ENCODE results near the gene RARRES2. TPM values are rescaled to one million over a fixed set of nuclear protein-coding genes. Genes with fewer than 3 reads are reported as not detected.

RARRES2 gene
- total RNA-seq, 3 donors from 2014 or later = 82.6 to 202 (median 98.9) TPM

DNA sequence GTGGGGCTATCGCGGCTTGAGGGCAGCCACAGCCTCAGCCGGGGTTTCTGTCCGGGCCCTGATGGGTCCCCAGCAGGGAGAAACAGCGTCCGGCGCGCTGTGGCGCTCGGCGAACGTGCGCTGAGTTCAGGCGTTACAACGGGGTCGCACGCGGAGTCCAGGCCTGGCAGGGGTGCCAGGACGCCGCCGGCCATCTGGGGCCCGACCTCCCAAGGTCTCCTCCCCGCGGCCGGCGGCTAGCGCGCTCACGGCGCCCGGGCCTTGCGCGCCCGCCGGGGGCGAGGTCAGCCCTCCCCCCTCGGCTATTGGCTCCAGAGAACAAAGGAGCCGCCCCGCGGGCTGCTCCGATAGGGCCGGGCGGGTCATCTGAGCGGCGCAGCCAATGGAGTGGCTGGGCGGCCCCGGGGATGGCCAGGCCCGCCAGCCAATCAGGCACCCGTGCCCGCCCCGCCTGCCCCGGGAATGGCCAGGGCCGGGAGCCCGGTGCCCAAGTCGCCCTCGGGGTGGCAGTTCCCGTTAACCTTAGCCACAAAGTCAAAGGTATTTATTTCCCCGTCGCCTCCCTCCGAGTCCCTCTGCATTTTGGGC lies 37.5 kb upstream of the RARRES2 start, which contains the start of gene ZNF775:
Gene ZNF775 (plus strand): TSS at position 478 of the 588 bp plus-strand sequence. CDS start 9,141 bp downstream, outside the sequence.
- intact Hi-C loops (cut with DNase I, micrococcal nuclease) = no loop called here
- ATAC-seq = peak; percentile 74

DNA sequence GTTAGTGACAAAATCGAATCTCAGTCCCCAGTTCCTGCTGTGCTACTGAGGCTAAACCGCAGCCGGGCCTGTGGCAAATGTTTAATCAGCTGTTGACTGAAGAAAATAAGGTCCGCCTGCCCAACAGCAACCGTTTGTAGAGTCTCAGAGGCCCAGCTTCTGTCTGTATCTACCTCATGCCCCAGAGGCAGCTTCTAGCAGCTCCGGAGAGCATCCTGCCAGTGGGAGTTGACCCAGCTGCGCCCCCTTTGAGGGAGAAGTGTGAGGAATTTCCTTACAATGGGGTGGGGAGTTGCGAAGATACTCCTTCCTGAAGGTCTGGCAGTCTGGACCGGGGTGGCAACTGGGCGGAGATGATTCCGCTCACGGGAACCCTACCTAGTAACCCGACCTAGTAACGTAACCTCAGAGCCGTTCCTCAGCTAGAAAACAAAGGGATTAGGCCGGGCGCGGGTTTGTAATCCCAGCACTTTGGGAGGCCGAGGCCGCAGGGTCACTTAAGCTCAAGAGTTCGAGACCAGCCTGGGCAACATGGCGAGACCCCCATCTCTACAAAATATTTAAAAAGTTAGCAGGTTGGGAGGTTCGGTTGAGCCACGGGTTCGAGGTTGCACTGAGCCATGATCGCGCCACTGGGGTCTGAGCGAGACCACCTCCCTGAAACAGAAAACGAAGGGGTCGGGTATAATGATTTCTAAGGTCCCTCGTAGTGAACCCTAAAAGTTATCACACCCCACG lies 36.9 kb upstream of the RARRES2 start:
- Histone ChIP-seq H3K4me3 (peak overlapping the region; percentile 56), H3K4me1 (ENCODE audit: low read depth) (peaks cover 52% of the 10 kb centered on the region), H3K36me3 (ENCODE audit: low read depth) (no peaks in the 10 kb centered on the region), H3K9me3 (no peaks in the 10 kb centered on the region)
- peak; percentile 40 for ATAC-seq
- DNase-seq = peak; percentile 83 to 87 (median 84)
- intact Hi-C loops (cut with DNase I, micrococcal nuclease) = no loop called here
- TF ChIP-seq, protein P1, sequence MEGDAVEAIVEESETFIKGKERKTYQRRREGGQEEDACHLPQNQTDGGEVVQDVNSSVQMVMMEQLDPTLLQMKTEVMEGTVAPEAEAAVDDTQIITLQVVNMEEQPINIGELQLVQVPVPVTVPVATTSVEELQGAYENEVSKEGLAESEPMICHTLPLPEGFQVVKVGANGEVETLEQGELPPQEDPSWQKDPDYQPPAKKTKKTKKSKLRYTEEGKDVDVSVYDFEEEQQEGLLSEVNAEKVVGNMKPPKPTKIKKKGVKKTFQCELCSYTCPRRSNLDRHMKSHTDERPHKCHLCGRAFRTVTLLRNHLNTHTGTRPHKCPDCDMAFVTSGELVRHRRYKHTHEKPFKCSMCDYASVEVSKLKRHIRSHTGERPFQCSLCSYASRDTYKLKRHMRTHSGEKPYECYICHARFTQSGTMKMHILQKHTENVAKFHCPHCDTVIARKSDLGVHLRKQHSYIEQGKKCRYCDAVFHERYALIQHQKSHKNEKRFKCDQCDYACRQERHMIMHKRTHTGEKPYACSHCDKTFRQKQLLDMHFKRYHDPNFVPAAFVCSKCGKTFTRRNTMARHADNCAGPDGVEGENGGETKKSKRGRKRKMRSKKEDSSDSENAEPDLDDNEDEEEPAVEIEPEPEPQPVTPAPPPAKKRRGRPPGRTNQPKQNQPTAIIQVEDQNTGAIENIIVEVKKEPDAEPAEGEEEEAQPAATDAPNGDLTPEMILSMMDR (IDR thresholded peaks at IDR 0.05) = no peak

More for the DNA sequence above, 37.5 kb upstream of the RARRES2 start, which contains the start of gene ZNF775:
- Histone ChIP-seq H3K4me3 (peak within 1 kb of the TSS; percentile 56), H3K4me1 (ENCODE audit: low read depth) (peaks cover 55% of the 10 kb centered on the region), H3K9me3 (no peaks in the 10 kb centered on the region), H3K36me3 (ENCODE audit: low read depth) (no peaks in the 10 kb centered on the region)
- TF ChIP-seq, protein P1 (IDR thresholded peaks at IDR 0.05) = no peak
- DNase-seq = peak; percentile 96 to 98 (median 97)

DNA sequence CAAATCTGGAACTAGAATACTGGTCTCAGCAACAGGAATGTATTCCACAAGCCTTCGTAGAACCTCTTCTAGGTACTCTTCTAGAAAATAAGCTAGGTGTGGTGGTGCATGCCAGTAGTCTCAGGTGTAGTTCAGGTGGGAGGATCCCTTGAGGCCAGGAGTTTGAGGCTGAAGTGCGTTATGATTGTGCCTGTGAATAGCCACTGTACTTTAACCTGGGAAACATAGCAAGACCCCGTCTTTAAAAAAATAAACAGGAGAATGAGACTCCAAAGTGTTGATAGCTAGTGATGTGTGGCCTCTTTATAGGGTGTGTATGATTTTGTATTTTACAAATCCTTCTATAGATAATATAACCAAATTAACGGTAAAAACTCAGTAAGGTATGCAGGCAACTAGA lies 36.2 kb upstream of the RARRES2 start:
- ATAC-seq (peak; percentile 24), DNase-seq (peak in 1 of 3 donors; percentile 74)
- TF ChIP-seq, protein P1 (IDR thresholded peaks at IDR 0.05) = no peak
- H3K4me3 ChIP-seq = no peak overlapping the region
- no peaks in the 10 kb centered on the region for H3K36me3 ChIP-seq (ENCODE audit: low read depth)
- H3K4me1 ChIP-seq (ENCODE audit: low read depth) = peaks cover 55% of the 10 kb centered on the region
- intact Hi-C loops (cut with DNase I, micrococcal nuclease) = no loop called here
- no peaks in the 10 kb centered on the region for H3K9me3 ChIP-seq

DNA sequence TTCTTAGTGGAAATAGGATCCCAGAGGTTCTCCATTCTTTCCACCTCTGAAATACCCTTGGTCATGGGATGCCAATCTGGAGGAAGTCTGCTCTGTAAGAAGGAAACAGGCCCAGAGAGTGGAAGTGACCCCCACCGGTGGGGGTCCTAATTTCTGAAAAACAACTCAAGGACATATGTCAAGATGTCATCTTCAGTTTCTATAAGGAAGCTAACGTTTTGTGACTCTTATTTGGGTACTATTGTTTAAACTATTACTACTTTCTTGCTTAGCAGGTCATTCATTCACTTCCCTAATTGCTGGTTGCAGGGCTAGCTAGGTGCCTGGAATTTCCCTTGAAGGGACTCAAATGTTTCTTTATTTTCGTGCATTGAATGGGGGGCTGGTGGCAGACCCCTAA lies 35.8 kb upstream of the RARRES2 start:
- no peak for ATAC-seq
- peaks cover 55% of the 10 kb centered on the region for H3K4me1 ChIP-seq (ENCODE audit: low read depth)
- no peaks in the 10 kb centered on the region for H3K36me3 ChIP-seq (ENCODE audit: low read depth)
- no peaks in the 10 kb centered on the region for H3K9me3 ChIP-seq
- TF ChIP-seq, protein P1 (IDR thresholded peaks at IDR 0.05) = no peak
- no peak overlapping the region for H3K4me3 ChIP-seq
- intact Hi-C loops (cut with DNase I, micrococcal nuclease) = no loop called here
- no peak for DNase-seq

DNA sequence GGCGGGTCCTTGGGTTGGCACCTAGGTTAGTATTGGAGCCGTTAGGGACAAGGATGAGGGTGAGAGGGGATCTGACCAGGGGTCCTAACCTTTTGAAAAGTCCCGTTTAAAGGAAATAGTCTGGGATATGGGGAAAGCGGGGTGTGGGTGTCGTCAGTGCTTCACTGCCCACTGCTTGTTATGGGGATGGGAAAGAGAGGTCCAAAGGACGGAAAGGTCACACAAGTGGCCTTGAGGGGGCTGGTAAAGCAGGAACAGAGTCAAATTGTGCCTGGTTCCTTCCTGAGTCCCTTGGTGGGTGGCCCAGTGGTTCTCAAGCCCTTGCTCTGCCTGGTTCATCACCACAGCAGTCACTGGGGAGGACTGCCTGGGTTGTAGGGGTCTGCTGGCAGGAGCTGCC lies 35.1 kb upstream of the RARRES2 start:
- ATAC-seq (no peak), DNase-seq (no peak)
- intact Hi-C loops (cut with DNase I, micrococcal nuclease) = no loop called here
- H3K4me3 ChIP-seq = no peak overlapping the region
- H3K9me3 ChIP-seq = no peaks in the 10 kb centered on the region
- H3K4me1 ChIP-seq (ENCODE audit: low read depth) = peaks cover 52% of the 10 kb centered on the region
- no peaks in the 10 kb centered on the region for H3K36me3 ChIP-seq (ENCODE audit: low read depth)
- TF ChIP-seq, protein P1 (IDR thresholded peaks at IDR 0.05) = no peak
